Esophagus squamous epithelium (tissue), 4 donors: ENCODE data around the gene RNF213.

Source experiments
- CTCF ChIP-seq, 6 experiments: fragments of 450-650 bp in 4 of 6; fragments of 200-600 bp in 2 of 6; sonication (generic) in 2 of 6; IDR thresholded peaks; one replicate each; pipeline ENCODE4 v1.5.1; 2016 to 2019; ENCODE audit warnings: antibody characterized with exemption in 6 of 6, mild to moderate bottlenecking in 4 of 6, moderate library complexity in 4 of 6
- POLR2A ChIP-seq, 4 donors: fragments of 450-650 bp; IDR thresholded peaks; one replicate each; pipeline ENCODE4 v1.6.1; 2017; ENCODE audit warnings: antibody characterized with exemption in 4 of 4, mild to moderate bottlenecking in 4 of 4, moderate library complexity in 3 of 4

- TF ChIP-seq CTCF (IDR thresholded peaks at IDR 0.05) (no peak), POLR2A (IDR thresholded peaks at IDR 0.05) (no peak)
Measured at GRCh38 chr17:80253631-80254395, 6.8 kb upstream of the RNF213 start.
